ENCODE measurements around the gene MAD1L1.
"Not testable (repeated sequence)": the region's sequence is repeated elsewhere in the genome, so short reads cannot be mapped to it uniquely, and the experiment has no call there.

Gene MAD1L1

GRCh38 chr7:1841286-1842021 is 391.3 kb downstream of the MAD1L1 start:
- not testable (repeated sequence) for DNase-seq

DNA sequence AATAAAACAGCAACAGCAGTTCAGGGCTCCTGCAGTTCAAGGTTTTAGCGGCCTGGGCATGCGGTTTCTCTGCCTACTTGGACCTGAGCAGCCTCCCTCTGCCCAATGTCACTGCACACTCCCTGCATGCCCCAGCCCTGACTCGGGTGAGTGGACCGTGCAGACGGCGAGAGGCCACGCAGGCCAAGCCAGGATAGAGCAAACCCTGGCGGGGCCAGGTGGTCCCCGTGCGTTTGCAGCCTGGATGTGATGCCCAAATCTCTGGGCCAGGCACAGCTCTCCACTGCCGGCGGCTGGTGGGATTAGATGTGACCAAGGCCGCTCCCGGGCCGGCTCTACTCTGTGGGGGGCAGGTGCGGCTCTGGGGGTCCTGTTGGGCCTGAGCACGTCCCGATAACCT is 392.0 kb downstream of the MAD1L1 start:
- not testable (repeated sequence) for DNase-seq

- DNase-seq = no peak
Measured at GRCh38 chr7:1839701-1840100, 393.0 kb downstream of the MAD1L1 start.

GRCh38 chr7:1838911-1839531 is 393.7 kb downstream of the MAD1L1 start:
- DNase-seq = not testable (repeated sequence)

DNA sequence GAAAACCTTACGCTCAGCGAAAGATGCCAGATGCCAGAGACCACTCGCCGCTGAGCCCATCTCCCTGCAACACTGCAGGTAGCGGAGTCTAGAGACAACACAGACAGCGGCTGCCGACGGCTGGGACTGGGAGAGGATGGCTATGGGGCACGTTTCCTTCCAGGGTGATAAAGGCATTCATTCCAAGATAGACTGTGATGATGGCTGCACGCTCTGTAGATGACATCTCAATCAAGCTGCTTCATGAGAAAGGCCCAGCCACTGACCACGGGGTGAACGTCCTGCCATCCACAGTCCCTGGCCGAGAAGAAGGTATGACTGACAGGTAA is 394.2 kb downstream of the MAD1L1 start:
- DNase-seq = not testable (repeated sequence)

- not testable (repeated sequence) for DNase-seq
Measured at GRCh38 chr7:1837696-1838543, 394.8 kb downstream of the MAD1L1 start.

DNA sequence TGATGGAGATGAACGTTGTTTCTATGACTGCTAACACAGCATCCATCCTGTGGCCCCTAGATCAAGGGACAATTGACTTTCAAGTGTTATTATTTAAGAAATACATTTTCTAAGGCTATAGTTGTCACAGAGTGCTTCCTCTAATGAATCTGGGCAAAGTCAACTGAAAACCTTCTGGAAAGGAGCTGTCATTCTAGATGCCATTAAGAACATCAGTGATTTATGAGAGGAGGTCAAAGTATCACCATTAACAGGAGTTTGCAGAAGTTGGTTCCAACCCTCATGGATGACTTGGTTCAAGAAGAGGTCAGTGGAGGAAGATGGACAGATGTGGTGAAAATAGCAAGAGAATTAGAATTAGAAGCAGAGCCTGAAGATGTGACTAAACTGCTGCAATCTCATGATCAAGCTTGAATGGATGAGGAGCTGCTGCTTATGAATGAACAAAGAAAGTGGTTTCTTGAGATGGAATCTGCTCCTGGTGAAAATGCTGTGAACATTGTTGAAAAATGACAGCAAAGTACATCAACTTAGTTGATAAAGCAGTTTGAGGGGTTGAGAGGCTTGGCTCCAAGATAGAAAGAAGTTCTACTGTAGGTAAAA is 400.7 kb downstream of the MAD1L1 start:
- not testable (repeated sequence) for DNase-seq

DNA sequence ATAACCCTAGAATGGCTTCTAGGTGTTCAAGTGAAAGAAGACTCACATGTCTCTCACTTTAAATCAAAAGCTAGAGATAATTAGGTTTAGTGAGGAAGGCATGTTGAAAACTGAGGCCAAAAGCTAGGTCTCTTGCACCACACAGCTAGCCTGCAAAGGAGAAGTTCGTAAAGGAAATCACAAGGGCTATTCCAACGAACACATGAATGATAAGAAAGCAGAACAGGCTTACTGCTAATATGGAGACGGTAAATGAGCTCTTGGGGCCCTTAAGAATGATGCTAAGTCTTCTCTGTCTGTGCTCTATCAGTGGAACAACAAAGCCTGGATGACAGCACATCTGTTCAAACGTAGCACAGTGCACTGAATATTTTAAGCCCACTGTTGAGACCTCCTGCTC is 401.3 kb downstream of the MAD1L1 start:
- DNase-seq = not testable (repeated sequence)

DNA sequence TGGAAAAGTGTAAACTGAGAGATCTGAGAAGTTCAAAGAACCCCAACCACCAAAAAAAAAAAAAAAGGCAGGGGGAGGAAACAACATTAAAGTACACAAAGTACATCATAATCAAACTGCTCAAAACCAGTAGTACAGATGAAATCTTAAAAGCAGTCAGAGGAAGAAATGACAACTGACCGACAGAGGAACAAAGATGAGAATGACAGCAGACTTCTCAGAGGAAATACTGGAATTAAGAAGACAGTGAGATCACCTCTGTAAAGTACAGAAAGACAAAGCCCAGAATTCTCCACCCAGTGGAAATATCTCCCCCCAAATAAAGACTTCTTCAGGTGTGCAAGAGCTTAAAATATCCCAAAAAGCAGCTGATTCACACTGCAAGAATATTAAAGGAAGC is 403.1 kb downstream of the MAD1L1 start:
- not testable (repeated sequence) for DNase-seq

DNA sequence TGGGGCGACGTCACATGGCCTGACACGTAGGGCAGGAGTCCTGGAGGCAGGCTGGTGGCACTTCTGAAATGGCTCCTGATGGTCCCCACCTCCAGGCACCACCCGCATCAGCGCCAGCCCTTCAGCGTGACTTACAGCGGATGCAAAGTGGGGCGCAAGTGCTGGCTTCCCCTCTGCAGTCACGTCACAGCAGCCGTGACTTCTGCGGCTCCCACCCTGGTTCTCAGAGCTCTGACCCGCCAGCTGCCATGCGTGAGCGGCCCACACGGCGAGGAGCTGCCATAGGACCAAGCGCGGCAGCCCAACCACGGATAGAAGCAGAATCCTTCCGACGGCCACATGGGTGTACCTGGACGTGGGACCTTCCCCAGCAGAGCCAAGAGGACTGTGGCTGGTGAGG is 403.6 kb downstream of the MAD1L1 start:
- DNase-seq = no peak

DNA sequence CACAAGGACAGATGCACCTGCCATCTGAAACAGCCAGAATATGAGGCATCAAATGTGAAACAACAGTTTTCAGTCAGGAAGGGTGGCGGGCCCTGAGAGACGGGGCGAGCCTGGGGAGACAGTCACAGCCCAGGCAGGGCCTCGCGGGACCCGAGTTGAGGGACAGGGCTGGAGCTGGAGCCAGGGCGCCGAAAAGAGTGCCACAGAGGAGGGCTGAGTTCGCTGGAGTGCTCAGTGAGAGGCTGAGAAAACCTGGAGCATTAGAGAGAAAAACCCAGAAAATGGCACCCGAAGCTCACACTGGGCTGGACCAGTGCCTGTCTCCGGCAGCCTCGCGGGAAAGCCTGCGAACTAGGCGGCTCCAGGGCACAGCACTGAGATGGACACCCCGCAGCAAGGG is 404.6 kb downstream of the MAD1L1 start:
- DNase-seq = not testable (repeated sequence)

DNA sequence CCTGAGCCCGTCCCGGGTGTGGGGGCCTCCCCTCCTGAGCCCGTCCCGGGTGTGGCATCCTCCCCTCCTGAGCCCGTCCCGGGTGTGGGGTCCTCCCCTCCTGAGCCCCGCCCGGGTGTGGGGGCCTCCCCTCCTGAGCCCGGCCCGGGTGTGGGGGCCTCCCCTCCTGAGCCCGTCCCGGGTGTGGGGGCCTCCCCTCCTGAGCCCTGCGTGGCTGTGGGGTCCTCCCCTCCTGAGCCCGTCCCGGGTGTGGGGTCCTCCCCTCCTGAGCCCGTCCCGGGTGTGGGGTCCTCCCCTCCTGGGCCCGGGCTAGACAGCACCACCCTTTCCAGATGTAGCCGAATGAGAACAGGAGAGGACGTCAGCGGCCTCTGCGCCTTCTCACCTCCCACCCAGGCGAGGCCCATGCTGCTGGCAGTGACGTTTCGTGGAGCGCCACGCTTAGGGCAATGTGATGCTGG is 405.2 kb downstream of the MAD1L1 start:
- DNase-seq = not testable (repeated sequence)

DNA sequence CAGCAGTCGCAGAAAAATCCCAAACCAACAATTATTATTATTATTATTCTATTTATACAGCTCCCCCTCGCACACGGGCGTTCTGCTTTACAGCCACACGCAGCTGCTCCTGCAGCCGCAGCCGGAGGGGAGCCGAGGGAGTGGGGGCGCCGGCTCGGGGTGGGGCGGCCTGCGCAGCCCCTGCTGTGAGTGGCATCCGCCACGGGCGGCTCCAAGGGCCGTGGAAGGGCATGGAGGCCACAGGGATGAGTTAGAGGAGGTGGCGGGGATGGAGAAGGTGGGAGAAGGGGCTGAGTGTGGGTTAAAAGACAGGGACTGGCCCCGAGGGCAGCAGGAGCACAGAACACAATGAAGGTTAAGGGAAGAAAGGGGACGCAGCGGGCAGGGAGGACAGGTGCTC is 405.8 kb downstream of the MAD1L1 start:
- DNase-seq = not testable (repeated sequence)

GRCh38 chr7:1825897-1826741 is 406.6 kb downstream of the MAD1L1 start:
- no peak for DNase-seq

DNA sequence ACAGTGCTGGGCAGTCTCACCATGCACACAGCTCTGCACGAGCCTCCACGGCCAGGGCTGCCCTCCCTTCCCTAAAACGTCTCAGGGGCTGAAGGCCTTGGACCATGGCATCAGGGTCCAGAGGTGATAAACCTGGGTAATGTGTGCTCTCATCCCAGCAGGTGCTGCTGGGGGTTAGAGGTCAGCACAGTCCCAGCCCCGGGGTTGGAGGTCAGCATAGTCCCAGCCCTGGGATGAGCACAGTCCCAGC is 407.2 kb downstream of the MAD1L1 start:
- DNase-seq = not testable (repeated sequence)

- DNase-seq = not testable (repeated sequence)
Measured at GRCh38 chr7:1824882-1825646, 407.7 kb downstream of the MAD1L1 start.

GRCh38 chr7:1824151-1824881 is 408.4 kb downstream of the MAD1L1 start:
- DNase-seq = not testable (repeated sequence)

GRCh38 chr7:1823376-1824150 is 409.2 kb downstream of the MAD1L1 start:
- no peak for DNase-seq

DNA sequence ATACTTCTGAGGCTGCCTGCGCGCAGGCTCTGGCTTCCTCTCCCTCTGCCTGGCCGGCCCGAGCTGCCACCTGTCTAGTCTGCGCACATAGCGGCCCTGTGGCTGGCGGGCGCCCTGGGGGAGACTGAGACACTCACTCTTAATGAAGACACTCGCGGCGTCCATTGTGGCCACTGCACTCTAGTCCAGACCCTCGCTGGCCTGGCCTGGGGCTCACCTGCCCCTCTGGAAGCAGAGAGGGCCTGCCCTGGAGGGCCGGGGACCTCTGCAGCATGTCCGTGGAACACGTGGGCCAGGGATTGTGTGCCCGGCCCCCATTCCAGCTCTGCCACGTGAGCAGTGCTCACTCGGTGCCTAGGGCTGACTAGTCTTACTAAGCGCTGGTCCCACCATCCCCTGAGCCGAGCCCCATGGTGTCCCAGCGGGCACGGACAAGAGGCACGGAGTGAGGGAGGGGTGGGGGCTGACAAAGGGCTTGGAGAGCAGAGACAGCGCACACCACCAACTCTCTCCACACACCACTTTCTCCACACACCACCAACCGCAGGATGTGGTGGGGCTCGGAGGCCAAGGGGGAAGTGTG is 413.4 kb downstream of the MAD1L1 start:
- no peak for DNase-seq
